ENCODE data around the gene PCK2. TPM values are rescaled to one million over a fixed set of nuclear protein-coding genes. Genes with fewer than 3 reads are reported as not detected.

The PCK2 gene
- total RNA-seq, 1 experiment from 2014 or later = 16.0 TPM

DNA sequence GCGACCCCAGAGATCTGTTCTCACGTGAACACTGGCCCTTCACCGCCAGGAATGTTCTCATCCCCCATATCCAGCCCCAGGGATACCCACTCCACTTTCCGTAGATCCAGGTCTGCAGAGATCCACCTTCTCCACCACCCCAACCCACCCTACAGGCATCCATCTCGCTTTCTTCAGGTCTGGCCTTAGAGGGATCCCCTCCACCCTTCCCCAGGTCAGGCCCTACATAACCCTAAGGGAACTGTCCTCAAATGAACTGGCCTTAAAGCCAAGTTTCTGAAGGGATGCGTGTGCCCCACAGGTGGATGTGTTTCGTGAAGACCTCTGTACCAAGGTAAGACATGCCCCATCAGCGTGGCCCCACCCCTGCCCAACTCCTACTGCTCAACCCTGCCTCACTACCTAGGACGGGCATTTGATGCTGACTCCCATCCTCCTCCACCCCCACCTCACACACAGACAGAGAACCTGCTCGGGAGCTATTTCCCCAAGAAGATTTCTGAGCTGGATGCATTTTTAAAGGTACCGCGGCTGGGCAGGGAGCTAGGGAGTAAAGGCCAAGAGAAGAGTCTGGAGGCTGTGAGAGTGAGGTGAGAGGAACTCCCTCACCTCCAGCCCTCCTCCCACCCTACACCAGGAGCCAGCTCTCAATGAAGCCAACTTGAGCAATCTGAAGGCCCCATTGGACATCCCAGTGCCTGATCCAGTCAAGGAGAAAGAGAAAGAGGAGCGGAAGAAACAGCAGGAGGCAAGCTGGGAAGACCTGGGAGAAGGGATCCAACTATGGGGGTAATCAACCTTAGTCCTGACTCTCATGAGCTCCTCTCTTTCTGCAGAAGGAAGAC lies 42.8 kb downstream of the PCK2 start:
- no peak for DNase-seq (ENCODE audit: low spot score)

DNA sequence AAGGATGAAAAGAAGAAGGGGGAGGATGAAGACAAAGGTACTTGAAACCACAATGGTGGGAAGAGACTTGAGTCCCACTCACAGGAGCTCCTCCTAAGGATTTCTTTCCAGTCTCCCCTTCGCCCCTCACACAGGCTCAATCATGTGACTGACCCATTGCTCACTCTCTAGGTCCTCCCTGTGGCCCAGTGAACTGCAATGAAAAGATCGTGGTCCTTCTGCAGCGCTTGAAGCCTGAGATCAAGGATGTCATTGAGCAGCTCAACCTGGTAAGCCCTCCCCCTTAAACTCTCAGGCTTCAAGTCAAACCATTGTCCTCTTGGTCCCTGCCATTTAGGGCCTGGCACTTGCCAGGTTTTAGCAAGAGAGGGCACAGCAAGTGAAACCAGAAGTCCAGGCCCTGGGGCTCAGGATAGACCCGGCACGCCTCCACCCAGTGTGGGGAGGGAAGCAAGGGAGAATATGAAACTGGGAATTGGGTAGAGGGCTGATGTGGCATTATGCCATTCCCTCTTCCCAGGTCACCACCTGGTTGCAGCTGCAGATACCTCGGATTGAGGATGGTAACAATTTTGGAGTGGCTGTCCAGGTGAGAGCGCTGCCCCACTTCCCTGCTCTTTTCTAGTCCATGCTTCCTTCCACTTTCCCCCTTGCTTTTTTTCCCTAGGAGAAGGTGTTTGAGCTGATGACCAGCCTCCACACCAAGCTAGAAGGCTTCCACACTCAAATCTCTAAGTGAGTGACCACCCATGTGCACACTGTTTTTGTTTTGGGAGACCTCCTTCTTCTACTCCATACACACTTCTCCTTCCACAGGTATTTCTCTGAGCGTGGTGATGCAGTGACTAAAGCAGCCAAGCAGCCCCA lies 43.7 kb downstream of the PCK2 start:
- DNase-seq (ENCODE audit: low spot score) = no peak

DNA sequence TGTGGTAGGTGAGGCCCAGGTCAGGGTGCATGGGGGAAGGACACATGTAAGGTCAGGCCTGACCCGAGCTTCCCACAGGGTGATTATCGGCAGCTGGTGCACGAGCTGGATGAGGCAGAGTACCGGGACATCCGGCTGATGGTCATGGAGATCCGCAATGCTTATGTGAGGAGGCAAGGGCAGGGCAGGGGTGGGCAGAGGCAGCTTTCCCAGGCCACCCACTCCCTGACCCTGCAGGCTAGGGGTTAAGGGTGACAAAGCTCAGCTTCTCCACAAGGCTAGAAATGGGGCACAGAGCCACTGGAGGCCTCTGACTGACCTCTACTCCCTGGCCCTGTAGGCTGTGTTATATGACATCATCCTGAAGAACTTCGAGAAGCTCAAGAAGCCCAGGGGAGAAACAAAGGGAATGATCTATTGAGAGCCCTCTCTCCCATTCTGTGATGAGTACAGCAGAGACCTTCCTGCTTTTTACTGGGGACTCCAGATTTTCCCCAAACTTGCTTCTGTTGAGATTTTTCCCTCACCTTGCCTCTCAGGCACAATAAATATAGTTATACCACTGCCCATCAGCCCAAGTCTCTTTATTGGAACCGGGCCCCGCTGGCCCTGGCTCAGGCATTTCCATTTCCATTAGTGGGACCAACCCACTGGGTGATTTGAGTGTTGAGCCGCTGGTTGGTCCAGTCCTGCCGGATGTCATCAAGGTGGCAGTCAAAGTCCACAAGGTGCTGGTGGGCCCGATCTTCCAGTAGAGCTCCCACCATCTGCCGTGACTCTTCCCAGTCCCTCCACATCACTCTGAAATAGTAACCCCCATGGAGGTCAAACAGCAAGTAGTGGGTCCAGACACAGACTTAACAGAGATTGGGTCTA lies 44.5 kb downstream of the PCK2 start:
- no peak for DNase-seq (ENCODE audit: low spot score)

DNA sequence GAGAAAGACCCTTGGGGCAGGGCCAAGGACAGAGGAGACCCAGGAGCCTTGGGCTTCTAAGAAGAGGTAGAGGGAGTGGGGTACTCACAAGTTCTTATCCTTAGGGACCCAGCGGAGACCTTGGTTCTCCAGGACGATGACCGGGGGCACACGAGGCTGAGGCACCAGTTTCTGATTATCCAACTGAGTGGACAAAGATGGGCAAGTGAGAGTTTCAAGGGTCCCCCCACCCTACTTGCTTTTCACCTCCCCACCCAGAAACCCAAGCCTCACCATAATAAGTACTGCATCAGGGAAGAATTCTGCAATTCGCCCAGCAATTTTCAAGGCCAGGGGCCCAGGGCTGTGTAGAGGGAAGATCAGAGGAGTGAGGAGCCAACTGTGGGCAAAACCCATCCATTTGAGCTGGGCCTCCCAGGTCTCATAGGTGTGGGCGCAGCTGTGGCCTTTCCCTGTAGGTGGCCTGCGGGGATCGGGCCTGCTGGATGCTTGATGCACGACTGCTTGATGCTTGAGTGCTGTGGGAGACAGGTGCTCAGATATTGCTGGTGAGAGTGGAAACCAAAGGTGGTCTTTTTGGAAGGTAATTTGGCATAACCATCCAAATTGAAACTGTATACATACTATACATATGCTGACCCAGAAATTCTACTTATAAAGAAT lies 45.3 kb downstream of the PCK2 start:
- DNase-seq (ENCODE audit: low spot score) = no peak

DNA sequence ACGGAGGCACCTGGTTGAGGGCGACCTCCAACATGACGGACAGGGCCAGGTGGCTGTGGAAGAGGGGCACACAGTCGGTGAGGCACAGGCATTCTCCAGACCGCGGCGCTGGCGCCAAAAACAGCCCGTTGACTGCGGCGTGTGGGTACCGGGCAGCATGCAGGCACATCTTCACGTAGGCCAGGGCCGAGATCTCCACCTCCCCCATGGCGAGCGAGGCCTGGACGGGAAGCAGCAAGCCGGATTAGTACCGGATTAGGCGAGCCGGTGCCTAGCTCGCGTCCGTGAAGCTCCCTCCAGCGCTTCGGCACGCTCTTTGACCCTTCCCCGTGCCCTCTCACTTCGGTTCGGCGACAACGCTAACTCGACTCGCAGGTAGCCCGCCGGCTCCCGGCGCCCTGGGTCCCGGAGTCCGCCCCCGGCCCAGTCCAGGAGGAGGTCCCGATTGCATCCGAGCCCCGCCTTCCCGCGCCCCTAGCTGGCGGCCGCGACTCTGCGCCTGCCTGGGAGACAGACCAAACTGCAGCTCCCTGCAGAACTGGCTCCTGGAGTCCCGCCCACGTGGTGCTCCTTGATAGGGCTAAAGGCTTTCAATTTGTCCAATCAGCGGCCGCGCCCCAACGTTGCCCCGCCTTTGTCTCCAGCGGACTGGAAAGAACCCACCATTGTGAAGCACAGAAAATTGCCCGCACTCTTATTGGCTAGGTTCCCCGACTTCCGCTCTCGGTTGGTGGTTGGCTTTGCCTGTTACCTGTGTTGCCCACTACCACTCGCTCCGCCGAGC lies 47.2 kb downstream of the PCK2 start, which contains the start of gene EMC9:
TSS of gene EMC9 (minus strand) at position 495 of the 784 bp plus-strand sequence. CDS start at position 208, 287 bp downstream.
- peak; percentile 99 for DNase-seq (ENCODE audit: low spot score)

DNA sequence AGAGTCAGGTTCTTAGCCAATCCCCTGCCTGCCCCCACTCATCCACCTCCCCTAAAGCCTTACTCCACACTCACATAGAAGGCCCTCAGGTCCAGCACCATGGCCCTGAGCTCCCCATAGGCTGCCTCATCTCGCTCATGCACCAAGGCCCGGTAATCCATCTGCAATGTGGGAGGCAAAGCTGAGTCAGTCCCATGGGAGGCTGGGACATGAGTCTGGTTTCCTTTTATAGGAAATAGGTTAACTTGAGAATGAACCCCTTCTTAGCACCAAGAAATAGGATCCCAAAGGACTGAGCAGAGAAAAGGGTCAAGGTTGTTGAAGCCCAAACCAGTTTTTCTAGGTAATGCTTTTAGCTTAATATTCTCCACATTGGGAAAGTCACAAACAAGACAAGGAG lies 49.4 kb downstream of the PCK2 start:
- DNase-seq (ENCODE audit: low spot score) = no peak

DNA sequence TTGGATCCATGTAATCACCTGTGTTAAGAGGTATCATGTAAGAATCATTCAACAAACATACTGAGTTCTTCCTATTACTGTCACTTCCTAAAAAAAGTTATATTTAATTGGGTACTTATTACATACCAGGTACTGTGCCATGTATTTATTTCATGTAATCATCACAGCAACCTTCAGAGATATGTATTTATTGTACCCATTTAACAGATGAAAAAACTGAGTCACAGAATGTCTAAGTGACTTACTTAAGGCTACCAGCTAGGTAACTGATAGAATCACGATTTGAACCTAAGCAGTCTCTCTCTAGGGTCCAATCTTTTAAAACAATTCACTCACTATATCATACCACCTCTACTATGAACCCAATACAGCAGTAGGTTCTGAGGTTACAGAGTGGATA lies 50.3 kb downstream of the PCK2 start:
- no peak for DNase-seq (ENCODE audit: low spot score)

DNA sequence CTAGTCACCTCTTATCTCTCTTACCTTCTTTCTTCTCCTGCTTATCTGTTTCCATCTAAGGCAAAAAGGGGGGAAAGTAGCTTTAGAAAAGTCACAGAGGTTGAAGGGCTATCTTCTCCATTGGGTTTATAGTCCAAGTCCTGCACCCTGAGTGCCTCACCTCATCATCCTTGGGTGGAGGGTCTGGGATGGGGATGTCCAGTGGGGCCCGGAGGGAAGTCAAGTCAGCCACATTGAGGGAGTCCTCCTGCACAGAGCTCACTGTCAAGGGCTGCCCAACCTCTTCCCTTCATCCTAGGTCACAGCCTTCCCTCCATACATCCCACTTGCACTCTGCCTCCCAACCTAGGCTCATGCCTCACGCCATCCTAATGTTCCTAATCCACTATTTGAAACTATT lies 51.1 kb downstream of the PCK2 start:
- no peak for DNase-seq (ENCODE audit: low spot score)

DNA sequence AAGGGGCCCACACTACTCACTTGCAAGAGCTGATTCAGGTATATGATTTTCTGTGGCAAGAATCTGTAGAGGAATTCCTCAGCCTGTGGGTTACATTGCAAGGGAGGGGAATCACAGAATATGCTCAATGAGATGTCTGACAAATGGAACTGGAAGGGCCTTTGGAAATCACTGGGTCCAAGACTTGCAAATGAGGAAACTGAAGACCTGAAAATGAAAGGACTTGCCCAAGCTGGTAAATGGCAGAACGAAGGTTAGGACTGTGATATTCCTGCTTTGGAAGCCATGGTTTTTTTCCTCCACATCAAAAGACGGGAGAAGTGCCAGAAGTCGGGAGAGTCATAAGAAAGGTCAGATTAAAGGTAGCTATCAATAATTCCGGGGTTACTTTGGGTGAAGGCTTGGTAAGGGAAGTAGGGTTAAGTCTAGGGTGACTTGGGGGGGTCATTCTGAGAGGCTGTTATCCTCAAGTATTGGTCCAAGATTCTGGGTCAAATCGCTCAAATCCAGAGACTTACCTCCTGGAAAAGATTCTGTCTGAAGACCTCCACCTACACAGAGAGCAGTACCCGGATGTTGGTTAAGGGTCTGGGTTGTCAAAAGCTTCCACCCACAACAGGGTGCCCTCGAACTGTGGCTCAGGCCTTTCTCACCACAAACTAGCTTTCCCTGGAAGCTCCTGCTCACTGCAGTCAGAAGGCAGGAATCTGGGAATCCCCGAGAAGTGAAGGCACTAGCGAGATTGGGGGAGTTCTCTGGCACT lies 51.8 kb downstream of the PCK2 start:
- DNase-seq (ENCODE audit: low spot score) = no peak

DNA sequence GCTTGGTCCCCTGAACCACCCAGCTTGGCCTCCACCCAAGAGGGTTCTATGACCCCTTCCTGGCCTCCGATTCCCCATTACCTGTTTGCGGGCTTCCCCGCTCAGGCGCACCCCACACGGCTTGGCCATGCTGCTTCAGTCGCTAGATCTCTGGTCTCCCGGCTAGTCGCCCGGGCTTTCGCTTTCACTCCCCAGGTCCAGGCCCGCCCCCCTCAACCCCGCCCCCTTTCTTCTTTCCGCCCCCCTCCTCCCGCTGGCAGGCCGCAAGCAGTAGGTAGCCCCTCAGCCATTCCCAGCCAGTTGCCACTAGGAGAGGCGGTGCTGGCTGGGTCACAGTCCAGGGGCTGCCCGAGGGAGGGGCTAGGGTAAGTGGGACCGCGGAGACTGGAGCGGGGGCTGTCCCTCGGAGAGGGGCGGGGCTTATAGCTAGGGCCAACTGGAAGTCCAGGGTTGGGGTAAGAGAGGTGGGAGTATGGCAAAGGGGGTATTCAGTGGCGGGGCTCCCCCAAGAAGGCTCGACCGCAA lies 52.4 kb downstream of the PCK2 start, which contains the start of gene PSME2:
TSS of gene PSME2 (minus strand) at position 158 of the 525 bp plus-strand sequence. CDS start at position 129, 29 bp downstream.
- DNase-seq (ENCODE audit: low spot score) = peak; percentile 98

DNA sequence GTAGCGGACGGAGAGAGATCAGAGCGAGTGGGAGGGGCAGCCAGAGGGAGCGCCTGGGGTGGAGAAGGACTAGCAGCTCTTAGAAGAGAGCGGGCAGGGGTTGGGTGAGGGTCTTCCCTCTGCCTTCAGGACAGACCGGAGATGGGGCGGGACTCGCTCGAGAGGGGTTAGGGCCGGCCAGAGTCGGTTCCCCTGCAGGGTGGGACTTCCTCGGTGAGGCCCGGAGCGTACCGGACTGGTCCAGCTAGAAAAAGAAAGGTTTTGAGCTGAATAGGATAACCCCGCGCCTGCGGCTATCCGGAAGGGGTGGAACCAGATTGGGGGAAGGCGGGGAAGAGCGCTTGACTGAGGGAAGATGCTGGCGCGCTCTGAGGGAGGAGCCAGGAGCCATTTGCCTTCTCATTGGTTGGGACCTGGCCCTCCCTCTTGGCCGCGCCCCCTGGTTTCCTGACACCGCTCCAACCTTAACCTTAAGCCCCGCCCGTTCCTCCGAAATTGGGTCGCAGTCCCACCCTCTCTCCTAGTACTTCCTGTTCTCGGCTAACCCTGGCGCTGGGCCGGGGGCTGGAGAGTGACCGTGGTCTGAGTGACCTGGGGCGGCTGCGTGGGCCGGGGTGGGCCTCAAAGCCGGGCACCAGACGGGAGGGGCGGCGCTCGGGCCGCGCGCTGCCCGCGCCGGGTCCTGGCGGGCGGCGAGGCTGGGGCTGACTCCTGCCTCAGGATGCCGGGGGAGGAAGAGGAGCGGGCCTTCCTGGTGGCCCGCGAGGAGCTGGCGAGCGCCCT lies 53.1 kb downstream of the PCK2 start, which contains the start of gene RNF31:
TSS of gene RNF31 (plus strand) at position 521 of the 783 bp plus-strand sequence. CDS start at position 722, 201 bp downstream.
- DNase-seq (ENCODE audit: low spot score) = peak; percentile 98

DNA sequence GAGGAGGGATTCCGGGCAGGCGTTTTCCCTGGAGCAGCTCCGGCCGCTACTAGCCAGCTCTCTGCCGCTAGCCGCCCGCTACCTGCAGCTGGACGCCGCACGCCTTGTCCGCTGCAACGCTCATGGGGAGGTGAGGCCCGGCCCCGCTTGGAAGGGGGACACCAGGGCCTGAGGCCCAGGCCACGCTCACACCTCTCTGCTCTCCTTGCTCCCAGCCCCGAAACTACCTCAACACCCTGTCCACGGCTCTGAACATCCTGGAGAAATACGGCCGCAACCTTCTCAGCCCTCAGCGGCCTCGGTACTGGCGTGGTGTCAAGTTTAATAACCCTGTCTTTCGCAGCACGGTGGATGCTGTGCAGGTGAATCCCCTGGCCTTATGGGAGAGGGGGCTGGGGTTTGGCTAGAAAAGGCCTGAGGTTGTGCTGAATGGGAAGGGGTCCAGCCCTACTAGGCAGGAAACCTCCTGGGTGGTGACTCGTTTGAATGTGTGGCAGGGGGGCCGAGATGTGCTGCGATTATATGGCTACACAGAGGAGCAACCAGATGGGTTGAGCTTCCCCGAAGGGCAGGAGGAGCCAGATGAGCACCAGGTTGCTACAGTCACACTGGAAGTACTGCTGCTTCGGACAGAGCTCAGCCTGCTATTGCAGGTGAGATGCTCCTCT lies 53.8 kb downstream of the PCK2 start:
- DNase-seq (ENCODE audit: low spot score) = no peak

DNA sequence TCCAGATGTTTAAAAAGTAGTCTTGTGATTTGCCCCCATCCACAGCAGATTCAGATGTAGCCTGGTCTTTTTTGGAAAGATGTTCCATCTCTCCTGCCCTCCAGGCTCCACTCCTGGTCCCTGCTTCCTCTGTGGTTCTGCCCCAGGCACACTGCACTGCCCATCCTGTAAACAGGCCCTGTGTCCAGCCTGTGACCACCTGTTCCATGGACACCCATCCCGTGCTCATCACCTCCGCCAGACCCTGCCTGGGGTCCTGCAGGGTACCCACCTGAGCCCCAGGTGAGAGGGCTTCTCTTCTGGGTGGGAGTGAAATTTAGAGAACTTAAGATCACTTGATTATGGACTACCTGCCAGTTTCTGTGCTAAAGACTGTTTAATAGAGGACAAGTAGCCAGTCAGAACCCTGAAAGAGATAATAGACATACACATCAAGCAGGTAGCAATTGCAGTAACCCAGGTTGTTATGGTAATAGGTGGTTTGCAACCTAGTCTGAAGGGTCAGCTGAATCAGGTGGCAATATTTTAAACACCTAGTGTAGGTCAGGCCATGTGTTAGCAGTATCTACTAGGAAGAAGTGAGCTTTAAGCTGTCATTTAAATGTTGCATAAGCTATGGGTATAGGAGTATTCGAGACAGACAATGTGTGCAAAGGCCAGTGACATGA lies 55.3 kb downstream of the PCK2 start:
- no peak for DNase-seq (ENCODE audit: low spot score)

DNA sequence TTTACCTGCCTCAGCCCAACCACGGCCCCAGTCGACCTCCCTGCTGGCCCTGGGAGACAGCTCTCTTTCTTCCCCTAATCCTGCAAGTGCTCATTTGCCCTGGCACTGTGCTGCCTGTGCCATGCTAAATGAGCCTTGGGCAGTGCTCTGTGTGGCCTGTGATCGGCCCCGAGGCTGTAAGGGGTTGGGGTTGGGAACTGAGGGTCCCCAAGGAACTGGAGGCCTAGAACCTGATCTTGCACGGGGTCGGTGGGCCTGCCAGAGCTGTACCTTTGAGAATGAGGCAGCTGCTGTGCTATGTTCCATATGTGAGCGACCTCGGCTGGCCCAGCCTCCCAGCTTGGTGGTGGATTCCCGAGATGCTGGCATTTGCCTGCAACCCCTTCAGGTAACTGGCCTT lies 56.0 kb downstream of the PCK2 start:
- no peak for DNase-seq (ENCODE audit: low spot score)

DNA sequence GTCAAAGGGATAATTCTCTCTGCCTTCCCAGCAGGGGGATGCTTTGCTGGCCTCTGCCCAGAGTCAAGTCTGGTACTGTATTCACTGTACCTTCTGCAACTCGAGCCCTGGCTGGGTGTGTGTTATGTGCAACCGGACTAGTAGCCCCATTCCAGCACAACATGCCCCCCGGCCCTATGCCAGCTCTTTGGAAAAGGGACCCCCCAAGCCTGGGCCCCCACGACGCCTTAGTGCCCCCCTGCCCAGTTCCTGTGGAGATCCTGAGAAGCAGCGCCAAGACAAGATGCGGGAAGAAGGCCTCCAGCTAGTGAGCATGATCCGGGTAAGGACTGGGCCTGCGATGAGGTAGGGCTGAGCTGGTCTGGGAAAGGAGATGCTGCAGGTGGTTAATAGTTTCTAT lies 56.5 kb downstream of the PCK2 start:
- no peak for DNase-seq (ENCODE audit: low spot score)

DNA sequence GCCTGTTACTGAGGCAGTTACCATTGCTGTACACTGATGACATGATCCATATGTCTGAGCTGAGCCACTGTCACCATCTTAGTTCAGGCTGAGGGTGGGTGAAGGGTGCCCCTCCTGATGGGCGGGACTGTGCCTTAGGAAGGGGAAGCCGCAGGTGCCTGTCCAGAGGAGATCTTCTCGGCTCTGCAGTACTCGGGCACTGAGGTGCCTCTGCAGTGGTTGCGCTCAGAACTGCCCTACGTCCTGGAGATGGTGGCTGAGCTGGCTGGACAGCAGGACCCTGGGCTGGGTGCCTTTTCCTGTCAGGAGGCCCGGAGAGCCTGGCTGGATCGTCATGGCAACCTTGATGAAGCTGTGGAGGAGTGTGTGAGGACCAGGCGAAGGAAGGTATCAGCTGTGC lies 56.9 kb downstream of the PCK2 start:
- DNase-seq (ENCODE audit: low spot score) = no peak

DNA sequence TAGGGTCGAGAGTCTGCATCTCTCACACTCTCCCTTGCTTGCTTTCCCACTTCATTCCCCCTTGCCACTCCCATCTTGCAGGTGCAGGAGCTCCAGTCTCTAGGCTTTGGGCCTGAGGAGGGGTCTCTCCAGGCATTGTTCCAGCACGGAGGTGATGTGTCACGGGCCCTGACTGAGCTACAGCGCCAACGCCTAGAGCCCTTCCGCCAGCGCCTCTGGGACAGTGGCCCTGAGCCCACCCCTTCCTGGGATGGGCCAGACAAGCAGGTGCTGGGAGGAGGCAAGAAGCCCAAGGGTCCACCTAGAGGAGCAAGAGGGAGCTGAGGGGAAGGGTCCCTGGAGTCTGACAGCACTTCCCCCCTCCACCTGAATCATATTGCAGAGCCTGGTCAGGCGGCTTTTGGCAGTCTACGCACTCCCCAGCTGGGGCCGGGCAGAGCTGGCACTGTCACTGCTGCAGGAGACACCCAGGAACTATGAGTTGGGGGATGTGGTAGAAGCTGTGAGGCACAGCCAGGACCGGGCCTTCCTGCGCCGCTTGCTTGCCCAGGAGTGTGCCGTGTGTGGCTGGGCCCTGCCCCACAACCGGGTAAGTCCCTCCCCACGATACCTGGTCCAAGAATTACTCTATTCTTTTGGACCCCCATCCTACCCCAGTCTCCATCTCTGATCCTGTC lies 57.4 kb downstream of the PCK2 start:
- DNase-seq (ENCODE audit: low spot score) = no peak
